Retinal pigment epithelial cell (primary cell): Measurements from ENCODE around the gene TRIAP1.
"Not testable (repeated sequence)": the region's sequence is repeated elsewhere in the genome, so short reads cannot be mapped to it uniquely, and the experiment has no call there.

Experiments
- DNase-seq: peaks from one replicate; pipeline ENCODE4 v3.0.0-alpha.2; 2010; ENCODE audit warnings: low read depth
- H3K4me3 ChIP-seq: 2 replicates; pipeline ENCODE4 v1.5.1; 2011; ENCODE audit warnings: mild to moderate bottlenecking, low read length, control low read depth, moderate library complexity
- CTCF ChIP-seq: conservative IDR thresholded peaks from 2 replicates; pipeline ENCODE4 v1.5.1; 2011; ENCODE audit warnings: low read depth, low read length, control low read depth, inconsistent platforms

Gene TRIAP1

DNA sequence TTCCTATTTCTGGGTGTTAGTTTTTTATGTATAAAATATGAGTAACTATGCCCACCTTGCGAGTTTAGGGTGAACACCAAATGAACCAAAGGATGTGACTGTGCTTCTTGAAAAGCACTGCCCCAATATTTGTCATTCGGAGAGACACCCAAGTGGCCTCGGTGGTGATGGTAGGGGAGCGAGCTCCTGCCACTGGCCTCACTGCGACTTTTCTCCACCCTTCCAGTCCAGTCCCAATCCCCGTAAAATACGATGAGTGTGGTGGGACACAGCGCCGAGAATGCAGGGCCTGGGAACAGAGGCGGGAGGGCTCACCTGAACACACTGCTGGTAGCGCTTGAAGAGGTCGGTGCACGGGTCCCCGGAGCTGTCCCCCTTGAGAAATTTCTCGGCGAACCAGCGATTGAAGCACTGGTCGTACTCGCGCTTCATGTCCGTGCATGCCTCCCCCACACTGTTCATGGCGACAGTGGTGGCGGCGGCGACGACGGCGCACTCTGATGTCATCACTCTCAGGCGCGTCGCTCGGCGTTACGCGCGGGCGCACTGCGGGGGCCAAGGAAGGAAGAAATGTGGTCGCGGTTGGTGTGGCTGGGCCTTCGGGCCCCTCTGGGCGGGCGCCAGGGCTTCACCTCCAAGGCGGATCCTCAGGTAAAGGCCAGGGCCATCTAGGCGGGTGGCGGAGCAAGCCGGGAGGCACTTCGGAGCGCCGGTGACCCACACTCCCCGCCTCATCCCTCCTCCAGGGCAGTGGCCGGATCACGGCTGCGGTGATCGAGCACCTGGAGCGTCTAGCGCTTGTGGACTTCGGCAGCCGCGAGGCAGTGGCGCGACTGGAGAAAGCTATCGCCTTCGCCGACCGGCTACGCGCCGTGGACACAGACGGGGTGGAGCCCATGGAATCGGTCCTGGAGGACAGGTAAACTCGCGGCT lies at the start of gene TRIAP1, which contains the start of gene GATC:
Gene TRIAP1 (minus strand): TSS at position 474 of the 933 bp plus-strand sequence. CDS start 12 bp downstream, at position 462.
Gene GATC (plus strand): TSS at position 534 of the 933 bp plus-strand sequence. CDS start 37 bp downstream, at position 571.
- peak within 1 kb of the TSS; percentile 97 for H3K4me3 ChIP-seq
- DNase-seq = no peak
- TF ChIP-seq CTCF = no peak

GRCh38 chr12:120495186-120495730 lies 49.1 kb upstream of the TRIAP1 start:
- peak overlapping the region; percentile 91 for H3K4me3 ChIP-seq
- no peak for DNase-seq
- no peak for TF ChIP-seq CTCF

- H3K4me3 ChIP-seq = no peak overlapping the region
- no peak for DNase-seq
- no peak for TF ChIP-seq CTCF
These were observed 44.8 kb upstream of the TRIAP1 start for GRCh38 chr12:120490833-120491512.

- TF ChIP-seq CTCF = no peak
- no peak overlapping the region for H3K4me3 ChIP-seq
- no peak for DNase-seq
These were observed 44.1 kb upstream of the TRIAP1 start for GRCh38 chr12:120490325-120490724.

GRCh38 chr12:120489018-120489417 lies 42.8 kb upstream of the TRIAP1 start:
- no peak for TF ChIP-seq CTCF
- no peak for DNase-seq
- no peak overlapping the region for H3K4me3 ChIP-seq

DNA sequence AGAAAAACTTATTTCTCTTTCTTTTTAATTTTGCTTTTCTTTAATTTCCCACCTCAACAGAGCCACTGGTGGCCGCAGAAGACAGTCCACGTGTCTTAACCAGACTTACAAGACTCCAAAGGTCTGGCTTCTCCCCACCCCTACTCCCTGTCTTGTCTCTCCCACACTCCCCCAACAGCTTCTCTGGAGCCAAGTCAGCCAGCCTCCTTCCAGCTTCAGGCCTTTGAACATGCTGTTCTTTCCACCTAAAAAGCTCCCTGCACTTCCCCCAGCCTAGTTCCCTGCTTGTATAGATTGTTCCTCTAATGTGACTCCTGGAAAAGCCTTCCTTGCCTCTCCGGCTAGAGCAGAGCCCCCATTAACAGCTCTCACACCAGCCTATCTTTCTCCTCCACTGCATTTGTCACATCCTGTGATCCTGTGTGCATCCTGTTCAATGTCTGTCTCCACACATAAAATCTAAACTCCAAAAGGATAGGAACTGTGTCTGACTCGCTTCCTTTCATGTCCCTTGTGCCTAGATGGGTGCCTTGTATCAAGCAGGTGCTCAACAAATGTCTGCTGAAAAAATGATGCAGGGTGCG lies 42.0 kb upstream of the TRIAP1 start:
- no peak overlapping the region for H3K4me3 ChIP-seq
- no peak for DNase-seq
- TF ChIP-seq CTCF = no peak

GRCh38 chr12:120487552-120487951 lies 41.4 kb upstream of the TRIAP1 start:
- not testable (repeated sequence) for H3K4me3 ChIP-seq, DNase-seq
